ENCODE measurements around the gene EOLA2. TPM values are rescaled to one million over a fixed set of nuclear protein-coding genes. Genes with fewer than 3 reads are reported as not detected.
"Not testable (repeated sequence)": the region's sequence is repeated elsewhere in the genome, so short reads cannot be mapped to it uniquely, and the experiment has no call there.

EOLA2 gene
- polyA plus RNA-seq, 1 donor (not counting 4 experiments of a cell fraction or from before 2014, with no cell fraction given), result 35.5 TPM

GRCh38 chrX:149948016-149948415 lies 9.7 kb upstream of the EOLA2 start:
- H4K20me1 ChIP-seq (ENCODE audit: control insufficient read depth, extremely low read depth, insufficient read depth, low read length), result no peaks in the 10 kb centered on the region
- FAIRE-seq (no peak), DNase-seq (ENCODE audit: low read depth, low spot score) (no peak)
- H3K4me1 ChIP-seq (ENCODE audit: control insufficient read depth, extremely low read depth, insufficient read depth, low read length), result no peaks in the 10 kb centered on the region
- no peaks in the 10 kb centered on the region for H3K9me1 ChIP-seq (ENCODE audit: control insufficient read depth, extremely low read depth, insufficient read depth, low read length)
- peaks cover 2 to 3% of the 10 kb centered on the region in 2 experiments for H3K36me3 ChIP-seq (ENCODE audit: control insufficient read depth in 2 of 2, extremely low read depth in 1 of 2, insufficient read depth in 2 of 2, low read length in 2 of 2)
- H3K4me2 ChIP-seq (ENCODE audit: control insufficient read depth, extremely low read depth, insufficient read depth, low read depth, low read length), result no peak overlapping the region
- H3K4me3 ChIP-seq (ENCODE audit: control insufficient read depth in 2 of 3, extremely low read depth in 1 of 3, insufficient read depth in 2 of 3, low read depth in 1 of 3, low read length in 3 of 3), result no peak overlapping the region
- H2AFZ ChIP-seq (ENCODE audit: control insufficient read depth, low read length), result no peak overlapping the region
- TF ChIP-seq EZH2 (IDR thresholded peaks at IDR 0.05; ENCODE audit: low read length) (no peak), CTCF (optimal IDR thresholded peaks at IDR 0.05 in 1 of 3, IDR thresholded peaks at IDR 0.05 in 1 of 3, conservative IDR thresholded peaks at IDR 0.05 in 1 of 3; ENCODE audit: extremely low read depth in 1 of 3, insufficient read depth in 2 of 3, low read length in 3 of 3) (no peak)
- no peak overlapping the region for H3K9ac ChIP-seq (ENCODE audit: control insufficient read depth, extremely low read depth, insufficient read depth, low read length)
- dilution Hi-C loops (cut with MboI; ENCODE audit: extremely low pct_ligation_motif_present, low sequenced_read_pairs), result no loop called here
- H3K79me2 ChIP-seq (ENCODE audit: control insufficient read depth, insufficient read depth, low read length), result no peaks in the 10 kb centered on the region
- H3K9me3 ChIP-seq (ENCODE audit: control insufficient read depth, low read depth, low read length), result no peaks in the 10 kb centered on the region
- no peak overlapping the region for H3K27ac ChIP-seq (ENCODE audit: control insufficient read depth, insufficient read depth, low read length)
- no peaks in the 10 kb centered on the region for H3K27me3 ChIP-seq (ENCODE audit: control insufficient read depth, extremely low read depth, insufficient read depth, low read length)

GRCh38 chrX:149946932-149947331 lies 8.6 kb upstream of the EOLA2 start:
- H3K36me3 ChIP-seq (ENCODE audit: control insufficient read depth in 2 of 2, extremely low read depth in 1 of 2, insufficient read depth in 2 of 2, low read length in 2 of 2); H2AFZ ChIP-seq (ENCODE audit: control insufficient read depth, low read length); dilution Hi-C loops (cut with MboI; ENCODE audit: extremely low pct_ligation_motif_present, low sequenced_read_pairs); H3K27me3 ChIP-seq (ENCODE audit: control insufficient read depth, extremely low read depth, insufficient read depth, low read length); H4K20me1 ChIP-seq (ENCODE audit: control insufficient read depth, extremely low read depth, insufficient read depth, low read length); H3K27ac ChIP-seq (ENCODE audit: control insufficient read depth, insufficient read depth, low read length); H3K79me2 ChIP-seq (ENCODE audit: control insufficient read depth, insufficient read depth, low read length); DNase-seq (ENCODE audit: low read depth, low spot score); H3K4me1 ChIP-seq (ENCODE audit: control insufficient read depth, extremely low read depth, insufficient read depth, low read length); FAIRE-seq; H3K9ac ChIP-seq (ENCODE audit: control insufficient read depth, extremely low read depth, insufficient read depth, low read length); H3K9me3 ChIP-seq (ENCODE audit: control insufficient read depth, low read depth, low read length); H3K9me1 ChIP-seq (ENCODE audit: control insufficient read depth, extremely low read depth, insufficient read depth, low read length); H3K4me2 ChIP-seq (ENCODE audit: control insufficient read depth, extremely low read depth, insufficient read depth, low read depth, low read length); H3K4me3 ChIP-seq (ENCODE audit: control insufficient read depth in 2 of 3, extremely low read depth in 1 of 3, insufficient read depth in 2 of 3, low read depth in 1 of 3, low read length in 3 of 3): not testable (repeated sequence)

- H3K27me3 ChIP-seq (ENCODE audit: control insufficient read depth, extremely low read depth, insufficient read depth, low read length); H3K79me2 ChIP-seq (ENCODE audit: control insufficient read depth, insufficient read depth, low read length); FAIRE-seq; H3K4me2 ChIP-seq (ENCODE audit: control insufficient read depth, extremely low read depth, insufficient read depth, low read depth, low read length); DNase-seq (ENCODE audit: low read depth, low spot score); H3K4me1 ChIP-seq (ENCODE audit: control insufficient read depth, extremely low read depth, insufficient read depth, low read length); H3K9me1 ChIP-seq (ENCODE audit: control insufficient read depth, extremely low read depth, insufficient read depth, low read length); H4K20me1 ChIP-seq (ENCODE audit: control insufficient read depth, extremely low read depth, insufficient read depth, low read length); dilution Hi-C loops (cut with MboI; ENCODE audit: extremely low pct_ligation_motif_present, low sequenced_read_pairs); H2AFZ ChIP-seq (ENCODE audit: control insufficient read depth, low read length); H3K27ac ChIP-seq (ENCODE audit: control insufficient read depth, insufficient read depth, low read length); H3K4me3 ChIP-seq (ENCODE audit: control insufficient read depth in 2 of 3, extremely low read depth in 1 of 3, insufficient read depth in 2 of 3, low read depth in 1 of 3, low read length in 3 of 3); H3K9me3 ChIP-seq (ENCODE audit: control insufficient read depth, low read depth, low read length); H3K9ac ChIP-seq (ENCODE audit: control insufficient read depth, extremely low read depth, insufficient read depth, low read length); H3K36me3 ChIP-seq (ENCODE audit: control insufficient read depth in 2 of 2, extremely low read depth in 1 of 2, insufficient read depth in 2 of 2, low read length in 2 of 2): not testable (repeated sequence)
These were observed 7.5 kb upstream of the EOLA2 start for GRCh38 chrX:149945820-149946219.

- H3K9ac ChIP-seq (ENCODE audit: control insufficient read depth, extremely low read depth, insufficient read depth, low read length); H3K4me1 ChIP-seq (ENCODE audit: control insufficient read depth, extremely low read depth, insufficient read depth, low read length); dilution Hi-C loops (cut with MboI; ENCODE audit: extremely low pct_ligation_motif_present, low sequenced_read_pairs); H4K20me1 ChIP-seq (ENCODE audit: control insufficient read depth, extremely low read depth, insufficient read depth, low read length); H3K27me3 ChIP-seq (ENCODE audit: control insufficient read depth, extremely low read depth, insufficient read depth, low read length); H2AFZ ChIP-seq (ENCODE audit: control insufficient read depth, low read length); H3K27ac ChIP-seq (ENCODE audit: control insufficient read depth, insufficient read depth, low read length); H3K79me2 ChIP-seq (ENCODE audit: control insufficient read depth, insufficient read depth, low read length); FAIRE-seq; H3K9me1 ChIP-seq (ENCODE audit: control insufficient read depth, extremely low read depth, insufficient read depth, low read length); H3K4me2 ChIP-seq (ENCODE audit: control insufficient read depth, extremely low read depth, insufficient read depth, low read depth, low read length); DNase-seq (ENCODE audit: low read depth, low spot score); H3K4me3 ChIP-seq (ENCODE audit: control insufficient read depth in 2 of 3, extremely low read depth in 1 of 3, insufficient read depth in 2 of 3, low read depth in 1 of 3, low read length in 3 of 3); H3K9me3 ChIP-seq (ENCODE audit: control insufficient read depth, low read depth, low read length); H3K36me3 ChIP-seq (ENCODE audit: control insufficient read depth in 2 of 2, extremely low read depth in 1 of 2, insufficient read depth in 2 of 2, low read length in 2 of 2): not testable (repeated sequence)
These were observed 6.9 kb upstream of the EOLA2 start for GRCh38 chrX:149945087-149945670.

All from keratinocyte (primary cell).